T-helper 9 cell (primary cell): ENCODE results near the gene TBC1D14.
A peak's percentile ranks its signal among the peaks of the same experiment; 100 is the strongest.
"Not testable (repeated sequence)": the region's sequence is repeated elsewhere in the genome, so short reads cannot be mapped to it uniquely, and the experiment has no call there.

ENCODE experiments used
- DNase-seq: peaks from one replicate; pipeline ENCODE4 v3.0.0-alpha.2; 2020

The TBC1D14 gene

DNA sequence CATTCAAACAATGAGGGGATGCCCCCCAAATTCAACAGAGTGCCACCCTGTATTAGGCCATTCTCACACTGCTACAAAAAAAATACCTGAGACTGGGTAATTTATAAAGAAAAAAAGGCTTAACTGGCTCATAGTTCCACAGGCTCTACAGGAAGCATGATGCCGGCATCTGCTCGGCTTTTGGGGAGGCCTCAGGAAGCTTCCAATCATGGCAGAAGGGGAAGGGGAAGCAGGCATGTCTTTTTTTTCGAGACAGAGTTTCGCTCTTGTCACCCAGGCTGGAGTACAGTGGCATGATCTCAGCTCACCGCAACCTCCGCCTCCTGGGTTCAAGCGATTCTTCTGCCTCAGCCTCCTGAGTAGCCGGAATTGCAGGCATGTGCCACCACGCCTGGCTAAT is 18.7 kb upstream of the TBC1D14 start:
- not testable (repeated sequence) for DNase-seq

DNA sequence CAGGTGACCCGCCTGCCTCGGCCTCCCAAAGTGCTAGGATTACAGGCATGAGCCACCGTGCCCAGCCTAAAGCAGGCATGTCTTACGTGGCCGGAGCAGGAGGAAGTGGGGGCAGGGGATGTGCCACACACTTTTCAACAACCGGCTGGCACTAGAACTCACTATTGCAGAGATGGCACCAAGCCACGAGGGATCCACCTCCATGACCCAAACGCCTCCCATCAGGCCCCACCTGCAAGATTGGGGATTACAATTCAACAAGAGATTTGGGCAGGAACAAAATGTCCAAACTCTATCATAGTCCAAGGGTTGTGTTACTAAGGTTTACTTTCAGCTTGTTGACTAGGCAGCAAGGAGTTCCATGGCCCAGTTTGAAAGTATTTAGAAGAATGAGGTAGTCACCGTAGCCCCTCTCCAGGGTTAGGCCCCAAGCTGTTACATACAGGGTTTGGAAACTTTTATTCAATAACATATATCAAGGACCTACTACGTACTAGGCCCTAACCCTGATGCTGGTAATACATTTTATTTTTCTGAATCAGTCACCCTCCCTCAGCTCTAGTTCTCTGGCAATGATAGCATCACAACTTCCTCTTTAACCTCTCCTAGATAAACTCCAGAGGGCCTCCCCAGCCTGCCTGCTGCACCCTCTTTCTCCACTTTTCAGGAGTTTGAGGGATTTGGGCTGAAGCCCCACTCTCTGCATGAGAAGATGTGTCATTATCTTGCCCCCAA is 18.0 kb upstream of the TBC1D14 start:
- DNase-seq: no peak

DNA sequence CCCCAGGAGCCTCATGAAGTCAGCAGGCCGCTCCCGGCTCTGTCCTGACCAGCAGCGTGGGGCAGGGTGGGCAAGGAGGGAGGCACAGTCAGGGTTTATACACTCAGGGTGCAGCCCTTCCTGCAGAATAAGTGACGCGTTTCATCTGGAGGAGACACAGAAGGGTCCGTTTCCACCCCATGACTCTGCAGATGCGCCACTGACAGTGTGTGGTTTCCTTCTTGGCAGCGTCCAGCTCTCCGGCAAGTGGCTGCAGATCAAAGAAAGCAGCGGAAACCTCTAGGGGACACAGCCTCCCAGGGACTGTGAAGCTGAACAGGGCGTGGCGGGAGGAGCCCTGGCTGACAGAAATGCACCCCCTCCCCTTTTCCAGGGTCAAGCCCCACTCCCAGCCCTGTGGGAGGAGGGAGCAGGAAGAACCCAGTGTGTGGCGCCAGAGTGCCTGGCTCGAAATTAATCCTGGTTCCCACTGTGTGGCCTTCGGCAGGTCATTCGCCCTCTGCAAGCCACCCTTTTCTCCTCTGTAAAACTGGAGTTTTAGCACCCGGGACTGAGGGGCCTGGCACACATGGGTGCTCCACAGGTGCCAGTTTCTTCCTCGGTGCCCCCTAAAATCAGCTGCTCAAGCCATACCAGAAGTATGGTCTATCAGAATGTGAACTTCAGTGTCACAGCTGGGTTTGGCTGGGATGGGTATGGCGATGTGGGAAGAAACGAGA is 17.3 kb upstream of the TBC1D14 start:
- no peak for DNase-seq

DNA sequence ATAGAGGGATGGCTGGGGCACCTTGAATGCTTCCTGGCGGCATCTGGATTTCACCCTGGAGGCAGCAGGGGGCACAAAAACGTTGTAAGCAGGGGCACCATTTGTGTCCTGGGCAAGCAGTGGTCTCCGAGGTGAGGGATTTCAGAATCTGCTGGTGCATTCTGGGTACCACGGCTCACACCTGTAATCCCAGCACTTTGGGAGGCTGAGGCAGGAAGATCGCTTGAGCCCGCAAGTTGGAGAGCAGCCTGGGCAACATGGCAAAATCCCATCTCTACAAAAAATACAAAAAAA is 16.8 kb upstream of the TBC1D14 start:
- DNase-seq: no peak

DNA sequence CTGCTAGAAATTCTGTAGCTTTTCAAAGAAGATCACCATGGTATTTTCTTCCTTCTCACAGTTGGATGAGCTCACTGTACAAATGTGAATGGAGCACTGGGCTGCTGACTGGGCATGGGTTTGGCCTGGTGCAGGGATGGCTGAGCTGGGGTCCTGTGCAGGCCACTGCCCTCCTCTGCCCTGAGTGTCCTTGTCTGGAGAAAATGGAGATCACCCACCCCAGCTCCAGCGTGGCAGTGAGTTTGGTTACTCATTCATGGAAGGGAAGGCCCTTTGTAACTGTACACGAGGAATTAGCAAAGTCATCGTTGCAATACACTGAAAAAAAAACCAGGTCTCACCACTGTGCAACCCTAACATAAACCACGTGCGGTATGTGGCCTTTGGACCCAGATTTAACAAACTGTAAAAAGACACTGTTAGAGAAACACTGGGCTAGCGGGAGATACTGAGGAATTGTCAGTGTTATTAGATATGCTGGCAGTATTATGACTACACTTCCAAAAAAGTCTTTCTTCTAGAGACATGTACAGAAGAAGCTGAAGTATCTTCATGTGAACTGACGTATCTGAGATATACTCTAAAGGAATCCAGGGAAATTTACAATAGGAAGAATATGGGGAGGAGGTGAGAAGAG is 16.1 kb upstream of the TBC1D14 start:
- no peak for DNase-seq

DNA sequence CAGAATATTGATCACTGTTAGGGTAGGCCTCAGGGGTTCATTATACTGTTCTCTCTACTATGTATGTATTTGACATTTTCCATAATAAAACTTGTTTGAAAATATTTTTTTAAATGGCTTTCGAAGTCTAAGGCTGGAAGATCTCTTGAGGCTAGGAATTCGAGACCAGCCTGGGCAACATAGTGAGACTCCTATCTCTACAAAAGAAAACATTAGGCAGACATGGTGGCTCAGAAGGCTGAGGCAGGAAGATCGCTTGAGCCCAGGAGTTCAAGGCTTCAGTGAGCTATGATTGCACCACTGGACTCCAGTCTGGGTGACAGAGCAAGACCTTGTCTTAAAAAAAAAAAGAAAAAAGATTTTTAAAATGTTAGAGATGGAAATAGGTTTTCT is 15.5 kb upstream of the TBC1D14 start:
- DNase-seq: no peak

DNA sequence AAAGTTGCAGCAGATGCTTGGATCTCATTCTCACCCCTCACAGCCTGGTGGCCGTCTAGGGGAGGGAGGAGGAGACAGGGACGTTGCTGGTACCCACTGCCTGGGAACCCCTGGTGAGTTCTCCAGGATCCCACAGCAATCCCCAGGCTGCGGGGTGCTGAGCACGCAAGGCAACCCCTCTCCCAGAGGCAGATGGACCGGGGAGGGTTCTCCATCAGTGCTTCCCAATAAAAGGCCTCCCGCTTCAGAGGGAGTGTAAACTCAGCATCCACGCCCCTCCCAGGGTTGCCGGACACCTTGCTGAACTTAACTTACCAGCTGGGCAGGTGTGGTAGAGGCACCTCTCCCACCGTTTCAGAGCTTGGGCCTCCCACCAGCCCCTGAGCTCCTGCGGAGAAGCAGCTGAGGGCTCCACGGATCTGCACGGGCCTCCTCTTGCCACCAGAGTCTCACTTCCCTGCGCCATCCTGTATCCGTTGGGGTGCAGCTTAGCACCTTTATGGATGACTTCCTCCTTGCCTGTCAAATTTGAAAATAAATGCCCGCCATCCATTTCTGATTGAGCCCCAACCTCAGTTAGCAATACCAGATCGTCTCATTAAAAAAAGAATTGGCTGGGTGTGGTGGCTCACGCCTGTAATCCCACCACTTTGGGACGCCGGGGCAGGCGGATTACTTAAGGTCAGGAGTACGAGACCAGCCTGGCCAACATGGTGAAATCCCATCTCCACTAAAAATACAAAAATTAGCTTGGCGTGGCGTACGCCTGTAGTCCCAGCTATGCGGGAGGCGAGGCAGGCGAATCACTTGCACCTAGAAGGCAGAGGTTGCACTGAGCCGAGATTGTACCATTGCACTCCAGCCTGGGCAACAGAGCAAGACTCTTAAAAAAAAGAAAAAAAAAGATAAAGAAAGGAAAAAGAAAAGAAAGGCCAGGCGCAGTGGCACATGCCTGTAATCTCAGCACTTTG is 14.8 kb upstream of the TBC1D14 start:
- DNase-seq: no peak

DNA sequence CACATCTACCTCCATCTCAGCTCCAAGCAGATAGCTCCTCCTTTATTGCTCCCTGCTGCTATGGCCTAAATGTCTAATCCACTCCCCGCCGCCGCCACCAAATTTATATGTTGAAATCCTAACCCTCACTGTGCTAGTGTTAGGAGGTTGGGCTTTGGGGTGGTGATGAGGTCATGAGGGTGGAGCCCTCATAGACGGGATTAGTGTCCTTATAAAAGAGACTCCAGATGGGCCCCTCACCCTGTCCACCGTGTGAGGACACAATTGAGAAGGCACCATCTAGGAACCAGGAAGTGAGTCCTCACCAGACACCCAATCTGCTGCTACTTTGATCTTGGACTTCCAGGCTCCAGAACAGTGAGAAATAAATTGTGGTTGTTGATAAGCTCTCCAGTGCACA is 13.6 kb upstream of the TBC1D14 start:
- DNase-seq: no peak

DNA sequence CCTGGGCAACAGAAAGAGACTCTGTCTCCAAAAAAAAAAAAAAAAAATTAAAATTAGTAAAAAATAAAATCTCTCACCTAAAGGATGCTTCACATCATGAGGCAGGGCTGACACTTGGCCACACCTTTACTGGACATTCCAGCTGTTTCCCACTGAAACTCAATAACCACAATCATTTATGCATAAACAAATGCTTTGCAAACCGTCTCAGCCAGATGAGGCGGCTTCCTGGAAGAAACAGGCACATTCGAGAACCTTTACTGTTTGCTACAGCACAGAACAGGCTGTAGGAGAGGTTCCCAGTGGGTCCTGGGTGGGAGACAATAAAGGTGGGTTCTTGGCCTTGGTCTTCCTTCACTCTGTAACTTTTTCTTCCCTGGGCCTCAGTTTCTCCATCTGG is 10.9 kb upstream of the TBC1D14 start:
- DNase-seq: no peak

DNA sequence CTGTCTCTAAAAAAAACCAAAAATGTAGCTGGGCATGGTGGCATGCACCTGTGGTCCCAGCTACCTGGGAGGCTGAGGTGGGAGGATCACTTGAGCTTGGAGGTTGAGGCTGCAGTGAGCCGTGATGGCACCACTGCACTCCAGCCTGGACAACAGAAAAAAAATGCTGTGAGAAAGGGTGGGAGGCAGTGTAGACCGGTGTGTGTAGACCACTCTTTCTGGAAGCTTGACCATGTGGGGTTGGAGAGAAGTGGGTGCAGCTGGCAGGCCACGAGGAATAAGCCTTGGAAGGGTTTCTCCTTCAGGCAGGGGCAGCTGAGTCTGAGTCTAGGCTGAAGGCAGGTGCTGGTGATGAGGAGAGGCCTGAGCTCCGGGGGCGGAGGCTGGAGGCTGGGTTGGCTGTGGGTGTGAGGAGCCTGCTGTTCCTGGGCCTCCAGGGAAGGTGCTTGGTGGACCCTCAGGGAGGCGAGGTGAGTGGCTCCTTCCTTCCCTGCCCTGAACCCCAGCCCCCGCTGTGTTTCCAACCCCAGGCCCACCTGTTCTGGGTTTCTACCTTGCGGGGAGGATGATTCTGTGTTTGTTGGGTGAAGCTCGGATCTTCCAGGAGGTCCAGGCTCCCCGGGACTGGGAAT is 9.3 kb upstream of the TBC1D14 start:
- no peak for DNase-seq

DNA sequence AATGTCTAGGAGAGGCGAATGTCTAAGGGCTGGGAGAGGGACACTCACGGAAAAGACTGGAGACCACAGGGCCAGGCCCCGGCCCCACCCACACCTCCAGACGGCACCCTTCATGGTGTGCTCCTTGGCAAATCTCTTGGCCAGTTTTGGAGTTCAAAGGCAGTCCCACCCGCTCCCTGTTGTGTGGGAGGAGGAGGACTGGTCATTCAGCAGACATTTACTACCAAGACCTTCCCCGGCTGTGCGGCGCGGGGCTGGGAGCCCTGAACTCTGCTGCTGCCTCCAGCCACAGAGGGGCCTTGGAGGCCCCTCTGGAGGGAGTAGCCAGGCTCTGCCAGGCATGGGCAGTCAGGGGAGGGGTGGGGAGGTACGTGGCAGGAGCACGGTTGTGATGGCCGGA is 8.7 kb upstream of the TBC1D14 start:
- DNase-seq: no peak

DNA sequence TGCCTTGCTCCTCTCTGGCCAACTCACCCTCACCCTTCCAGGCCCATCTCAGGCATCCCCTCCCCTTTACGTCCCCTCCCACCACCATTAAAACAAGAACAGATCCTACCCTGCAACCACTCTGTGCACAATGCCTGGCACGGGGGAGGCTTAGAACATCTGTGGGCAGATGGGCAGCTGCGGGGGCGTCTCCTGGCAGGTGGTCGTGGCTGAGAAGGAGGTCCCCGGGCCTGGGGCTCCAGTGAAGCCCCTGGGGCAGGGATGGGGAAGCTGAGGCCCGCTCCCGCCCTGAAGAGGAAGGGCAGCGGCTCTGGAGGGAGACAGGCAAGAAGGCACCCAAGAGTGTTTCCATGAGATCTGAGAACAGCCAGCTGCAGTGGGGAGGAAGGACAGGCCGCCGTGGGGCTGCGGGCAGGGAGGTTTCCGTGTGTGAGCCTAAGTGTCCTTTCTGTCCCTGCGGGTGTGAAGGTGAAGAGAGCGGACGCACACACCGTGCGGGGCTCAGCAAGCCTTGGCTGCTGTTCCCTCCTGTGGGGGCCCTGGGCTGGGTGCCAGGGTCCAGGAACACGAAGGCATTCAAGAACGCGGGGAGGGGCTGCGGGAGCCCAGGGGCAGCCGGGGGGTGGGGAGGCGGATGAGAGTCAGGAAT is 7.8 kb upstream of the TBC1D14 start:
- DNase-seq: no peak

DNA sequence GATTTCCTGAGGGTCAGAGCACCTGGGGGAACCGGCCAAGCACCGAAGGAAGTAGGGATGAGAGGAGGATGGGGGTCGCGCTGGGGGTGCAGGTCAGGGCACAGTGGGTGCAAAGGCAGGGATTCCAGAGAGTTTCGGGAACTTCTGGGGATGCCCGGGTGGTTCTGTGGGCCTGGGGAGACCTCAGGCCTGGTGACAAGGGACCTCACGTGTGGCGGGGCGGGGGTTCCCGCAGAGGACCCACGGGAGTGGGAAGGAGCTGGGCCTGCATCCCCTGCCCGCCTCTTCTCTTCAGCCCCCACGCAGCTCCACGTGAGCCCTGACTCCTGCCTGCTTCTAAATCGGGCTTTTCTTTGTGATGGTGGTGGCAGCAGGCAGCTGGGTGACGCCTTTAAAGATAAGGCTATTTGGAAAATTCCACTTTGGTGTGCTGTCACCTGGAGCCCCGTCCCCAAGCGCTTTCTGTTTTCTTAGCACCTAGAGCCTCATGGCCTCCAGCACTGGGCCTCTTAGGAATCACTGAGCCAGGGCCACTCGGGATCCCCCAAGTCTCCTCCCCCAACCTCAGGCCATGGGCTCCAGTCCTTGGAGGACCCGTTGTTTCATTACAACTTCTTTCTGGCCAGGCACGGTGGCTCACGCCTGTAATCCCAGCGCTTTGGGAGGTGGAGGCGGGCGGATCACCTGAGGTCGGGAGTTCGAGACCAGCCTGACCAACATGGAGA is 7.1 kb upstream of the TBC1D14 start:
- DNase-seq: no peak

DNA sequence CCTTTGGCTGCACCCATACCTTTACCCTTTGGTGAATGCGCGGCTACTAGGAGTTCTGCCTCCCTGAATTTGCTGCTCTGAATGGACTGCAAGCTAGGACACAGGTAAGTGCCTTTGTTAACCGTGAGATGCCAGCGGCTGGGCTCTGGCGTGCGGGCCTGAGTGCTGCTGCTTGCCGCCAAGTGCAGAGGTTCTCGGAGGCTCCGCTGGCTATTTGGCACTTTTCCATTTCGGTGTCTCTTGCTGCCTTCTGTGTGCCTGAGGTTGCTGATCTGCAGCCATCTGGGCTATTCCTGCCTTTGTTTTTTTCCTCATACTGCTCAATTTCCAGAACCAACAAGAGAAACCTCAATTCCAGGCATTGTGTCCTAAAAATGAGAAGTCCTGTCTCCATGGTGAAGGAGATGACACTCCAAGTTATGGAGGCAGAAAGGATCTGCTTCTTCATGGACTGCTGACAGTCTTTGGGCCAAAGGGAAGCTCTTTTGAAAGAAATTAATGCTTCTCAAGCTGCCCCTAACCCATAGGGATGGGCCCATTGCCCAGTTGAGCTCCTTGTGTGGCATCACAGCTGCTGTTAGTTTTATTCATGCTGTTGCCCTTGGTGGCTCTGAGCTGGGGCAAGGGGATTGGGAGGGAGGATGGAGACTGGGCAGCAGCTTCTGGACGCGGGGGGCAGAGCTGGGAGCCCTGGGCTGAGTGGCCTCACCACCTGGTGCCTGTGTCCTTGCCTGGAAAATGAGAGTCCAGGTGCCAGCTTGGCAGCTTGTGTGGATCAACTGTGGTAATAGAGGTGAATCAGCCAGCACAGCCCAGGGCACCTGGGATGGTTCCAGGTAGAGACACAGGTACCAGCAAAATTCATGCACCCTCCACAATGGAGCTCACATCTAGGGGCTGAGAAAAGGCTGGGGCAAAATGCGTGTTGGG is 3.8 kb upstream of the TBC1D14 start:
- no peak for DNase-seq

DNA sequence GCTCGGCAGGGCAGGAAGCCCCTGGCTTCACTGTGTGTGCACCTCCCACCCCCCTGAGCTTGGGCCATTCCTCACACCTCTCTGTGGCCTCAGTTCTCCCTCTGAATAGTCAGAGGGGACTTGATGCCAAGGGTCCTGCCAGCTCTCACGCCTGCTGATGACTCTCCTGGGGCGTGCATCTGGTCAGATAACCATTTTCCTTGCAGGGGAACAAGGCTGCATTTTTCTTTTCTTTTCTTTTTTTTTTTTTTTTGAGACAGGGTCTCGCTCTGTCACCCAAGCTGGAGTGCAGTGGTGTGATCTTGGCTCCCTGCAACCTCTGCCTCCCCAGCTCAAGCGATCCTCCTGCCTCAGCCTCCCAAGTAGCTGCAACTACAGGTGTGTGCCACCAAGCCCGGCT is 3.1 kb upstream of the TBC1D14 start:
- DNase-seq: not testable (repeated sequence)

DNA sequence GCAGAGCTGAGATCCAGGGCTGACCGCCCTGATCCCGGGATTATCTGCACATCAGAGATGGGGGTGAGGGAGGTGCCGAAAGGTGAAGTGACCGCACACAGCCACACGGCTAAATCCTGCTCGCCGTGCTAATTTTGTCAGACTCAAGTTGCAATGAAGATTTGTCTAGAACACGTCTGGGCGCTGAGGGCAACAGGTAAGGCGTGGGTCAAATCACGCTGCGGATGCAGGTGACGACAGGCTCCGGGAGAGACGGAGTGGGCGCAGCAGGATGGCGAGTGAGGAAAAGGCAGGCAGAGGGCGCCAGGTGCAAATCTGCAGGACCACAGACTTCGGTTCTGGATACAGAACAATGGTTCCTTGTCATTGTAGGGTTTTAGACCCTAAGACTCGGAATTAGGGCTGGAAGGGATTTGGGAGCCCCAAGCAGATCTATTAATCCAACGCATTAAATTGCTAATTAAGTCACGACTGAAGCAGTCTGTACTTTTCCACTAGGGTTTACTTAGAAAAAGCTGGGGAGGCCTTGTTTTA is 1.9 kb upstream of the TBC1D14 start:
- no peak for DNase-seq

DNA sequence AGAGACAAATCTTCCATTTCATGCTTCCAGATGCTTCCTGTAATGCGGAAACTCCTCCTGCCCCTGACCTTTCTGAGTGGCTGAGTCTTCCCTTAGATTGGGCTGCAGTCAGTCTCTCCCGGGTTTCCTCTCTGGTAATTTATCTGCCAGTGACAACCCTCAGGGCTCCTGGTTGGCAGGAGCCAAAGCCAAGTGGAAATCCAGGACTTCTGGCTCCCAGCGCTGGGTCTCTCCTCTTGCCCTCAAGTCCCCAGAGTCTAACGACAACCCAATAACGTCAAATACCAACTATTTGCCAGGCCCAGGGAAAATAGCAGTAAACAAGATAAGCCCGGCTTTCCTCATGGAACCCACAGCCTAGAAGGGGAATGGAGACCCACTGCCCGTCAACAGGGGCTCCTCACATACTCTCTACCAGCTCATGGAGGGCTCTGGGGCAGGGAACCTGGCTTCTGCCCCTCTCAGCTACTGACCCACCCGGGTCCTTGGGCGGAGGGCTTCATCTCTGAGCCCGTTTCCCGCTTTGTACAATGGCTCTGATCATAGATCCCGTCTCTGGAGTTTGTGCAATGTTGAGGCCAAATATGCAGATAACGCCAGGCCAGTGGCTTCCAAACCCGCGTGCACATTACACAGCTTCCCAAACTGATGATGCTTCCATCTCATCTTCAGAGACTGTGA is 1.1 kb upstream of the TBC1D14 start:
- no peak for DNase-seq

DNA sequence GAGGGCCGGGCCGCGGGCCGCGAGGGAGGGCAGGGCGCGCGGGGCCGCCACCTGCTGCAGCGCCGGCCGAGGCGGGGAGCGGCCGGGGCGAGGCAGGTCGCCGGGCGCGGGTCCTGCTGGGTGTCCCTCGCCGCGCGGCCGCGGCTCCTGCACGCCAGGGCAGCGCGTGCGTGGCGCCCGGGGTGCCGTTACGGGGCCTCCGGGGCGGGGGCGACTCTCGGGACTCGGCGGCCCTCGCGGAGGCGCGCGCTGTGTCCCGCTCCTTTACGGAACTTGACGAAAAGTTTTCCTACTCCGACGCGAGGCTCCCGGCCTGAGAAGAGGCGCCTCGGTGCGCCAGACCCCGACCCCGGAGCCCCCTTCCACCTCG is 329 bp downstream of the TBC1D14 start:
- DNase-seq: peak; percentile 20

DNA sequence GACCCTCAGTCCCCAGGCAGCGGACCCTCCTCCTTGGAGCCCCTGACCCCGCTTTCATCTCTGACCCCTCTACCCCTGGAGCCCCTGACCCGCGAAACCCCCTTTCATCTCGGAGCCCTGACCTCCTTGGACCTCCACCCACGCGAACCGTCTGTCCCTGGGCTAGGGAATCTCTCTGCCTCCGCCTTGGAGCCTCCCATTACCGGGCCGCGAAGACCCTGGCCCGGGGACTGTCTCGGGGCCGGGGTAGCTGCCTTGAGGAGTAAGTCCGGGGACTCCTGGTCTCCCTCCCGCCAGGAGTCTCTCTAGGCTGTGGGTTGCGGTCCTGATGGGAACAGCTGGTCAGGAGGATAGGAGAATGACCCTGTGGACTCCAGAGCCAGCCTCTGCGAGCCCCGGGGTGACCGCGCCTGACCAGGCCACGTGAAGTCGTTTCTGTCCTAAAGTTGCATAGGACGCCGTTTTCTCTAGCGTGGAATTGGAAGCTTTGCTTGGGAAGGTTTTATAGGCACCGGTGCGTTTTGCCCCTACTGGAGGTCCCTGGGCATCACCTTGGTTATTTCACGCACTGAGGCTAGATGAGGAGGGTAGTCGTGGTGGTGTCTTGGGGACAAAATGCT is 824 bp downstream of the TBC1D14 start:
- no peak for DNase-seq
